ENCODE measurements around the gene HCN2.

DNA sequence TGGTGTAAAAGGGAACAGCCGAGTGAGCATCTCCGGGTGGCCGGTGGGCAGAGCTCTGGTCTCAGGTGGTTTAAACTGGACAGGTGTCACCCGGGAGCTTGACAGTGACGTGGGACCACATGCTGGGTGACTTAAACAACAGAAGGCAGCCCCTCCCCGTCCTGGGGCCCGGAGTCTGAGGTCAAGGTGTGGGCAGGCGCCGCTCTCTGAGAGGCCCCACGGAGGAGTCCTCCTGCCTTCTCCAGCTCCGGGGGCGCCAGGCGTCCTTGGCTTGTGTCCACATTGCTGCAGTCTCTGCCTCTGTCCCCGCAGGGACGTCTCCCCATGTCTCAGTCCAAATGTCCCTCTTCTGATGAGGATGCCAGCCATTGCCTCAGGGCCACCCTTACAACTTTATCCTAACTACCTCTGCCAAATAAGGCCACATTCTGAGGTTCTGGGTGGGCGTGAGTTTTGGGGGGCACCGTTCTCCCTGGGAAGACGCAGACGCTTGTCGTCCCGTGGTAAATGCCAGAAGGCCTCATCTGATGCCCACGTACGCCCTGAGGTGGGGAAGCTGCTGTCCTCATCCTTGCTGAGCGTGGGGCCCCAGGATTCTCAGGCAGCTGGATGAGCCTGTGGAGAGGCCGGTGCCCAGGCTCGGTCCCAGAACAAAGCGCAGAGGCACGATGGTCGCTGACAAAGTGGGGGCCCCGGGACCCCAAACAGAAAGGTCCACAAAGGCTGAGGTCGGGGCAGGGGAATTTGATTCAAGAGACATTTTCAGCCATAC, 32.9 kb upstream of the HCN2 start:
- TF ChIP-seq, protein P1, sequence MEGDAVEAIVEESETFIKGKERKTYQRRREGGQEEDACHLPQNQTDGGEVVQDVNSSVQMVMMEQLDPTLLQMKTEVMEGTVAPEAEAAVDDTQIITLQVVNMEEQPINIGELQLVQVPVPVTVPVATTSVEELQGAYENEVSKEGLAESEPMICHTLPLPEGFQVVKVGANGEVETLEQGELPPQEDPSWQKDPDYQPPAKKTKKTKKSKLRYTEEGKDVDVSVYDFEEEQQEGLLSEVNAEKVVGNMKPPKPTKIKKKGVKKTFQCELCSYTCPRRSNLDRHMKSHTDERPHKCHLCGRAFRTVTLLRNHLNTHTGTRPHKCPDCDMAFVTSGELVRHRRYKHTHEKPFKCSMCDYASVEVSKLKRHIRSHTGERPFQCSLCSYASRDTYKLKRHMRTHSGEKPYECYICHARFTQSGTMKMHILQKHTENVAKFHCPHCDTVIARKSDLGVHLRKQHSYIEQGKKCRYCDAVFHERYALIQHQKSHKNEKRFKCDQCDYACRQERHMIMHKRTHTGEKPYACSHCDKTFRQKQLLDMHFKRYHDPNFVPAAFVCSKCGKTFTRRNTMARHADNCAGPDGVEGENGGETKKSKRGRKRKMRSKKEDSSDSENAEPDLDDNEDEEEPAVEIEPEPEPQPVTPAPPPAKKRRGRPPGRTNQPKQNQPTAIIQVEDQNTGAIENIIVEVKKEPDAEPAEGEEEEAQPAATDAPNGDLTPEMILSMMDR (IDR thresholded peaks at IDR 0.05): no peak
- TF ChIP-seq POLR2A (IDR thresholded peaks at IDR 0.05): no peak
